IMR-90 (cell line): ENCODE measurements around the gene SPI1. TPM values are rescaled to one million over a fixed set of nuclear protein-coding genes. Genes with fewer than 3 reads are reported as not detected.

Source experiments
- ATAC-seq: fragments of 200-7000 bp; cut with Tn5 transposase; 2 replicates; pipeline ENCODE4 v1.9.1; 2020; ENCODE audit warnings: low read depth, mild to moderate bottlenecking, moderate library complexity
- BruUV-seq: library from RNA; stranded (reverse); fragments of 400-500 nt; replicated peaks from 2 replicates; lab custom pipeline; 2021; lab: Mats Ljungman, UMichigan
- CTCF ChIA-PET: fragments of 300-600 bp; formaldehyde crosslinking; extraction: SDS; loops from one replicate; lab custom pipeline; 2021; ENCODE audit warnings: antibody characterized with exemption; lab: Yijun Ruan, JAX
- POLR2A ChIA-PET: fragments of 300-600 bp; sonication (Branson Sonifier 250); formaldehyde crosslinking; loops from one replicate; lab custom pipeline; 2022; ENCODE audit warnings: antibody characterized with exemption; ENCODE audit not compliant: unreplicated experiment; lab: Charles Lee
- DNase-seq: peaks from one replicate; pipeline ENCODE4 v3.0.0; 2013
- H2AFZ ChIP-seq: replicated peaks from 2 replicates; pipeline ENCODE3; 2013; ENCODE audit warnings: low read length, mild to moderate bottlenecking; ENCODE audit not compliant: poor library complexity
- H2AK5ac ChIP-seq: 2 replicates; pipeline ENCODE4 v1.6.1; 2013; ENCODE audit warnings: low read depth, low read length, inconsistent platforms
- H2AK9ac ChIP-seq: replicated peaks from 2 replicates; pipeline ENCODE3; 2013; ENCODE audit warnings: mild to moderate bottlenecking, low read depth, low read length, moderate library complexity; ENCODE audit not compliant: poor library complexity
- H2BK120ac ChIP-seq: 2 replicates; pipeline ENCODE4 v1.6.1; 2013; ENCODE audit warnings: low read depth, low read length, inconsistent platforms
- H2BK15ac ChIP-seq: 3 replicates; pipeline ENCODE4 v1.6.1; 2013; ENCODE audit warnings: low read depth, low read length, inconsistent platforms
- H2BK20ac ChIP-seq: 2 replicates; pipeline ENCODE4 v1.6.1; 2013; ENCODE audit warnings: low read depth, mild to moderate bottlenecking, inconsistent platforms, low read length, moderate library complexity
- H2BK5ac ChIP-seq: 2 replicates; pipeline ENCODE4 v1.6.1; 2013; ENCODE audit warnings: mild to moderate bottlenecking, low read depth, low read length, inconsistent platforms; ENCODE audit not compliant: poor library complexity, severe bottlenecking
- H3K14ac ChIP-seq: replicated peaks from 2 replicates; pipeline ENCODE4 v1.6.1; 2013; ENCODE audit warnings: low read depth, low read length, inconsistent platforms
- H3K18ac ChIP-seq: 2 replicates; pipeline ENCODE4 v1.6.1; 2013; ENCODE audit warnings: low read depth, low read length, control low read depth
- H3K23ac ChIP-seq: 2 replicates; pipeline ENCODE4 v1.6.1; 2013; ENCODE audit warnings: low read depth, low read length, inconsistent platforms
- H3K27ac ChIP-seq: 2 replicates; pipeline ENCODE4 v1.5.1; 2013; ENCODE audit warnings: mild to moderate bottlenecking, control low read depth, low read length; ENCODE audit not compliant: insufficient read depth
- H3K27me3 ChIP-seq: 2 replicates; pipeline ENCODE4 v1.6.1; 2013; ENCODE audit warnings: low read length; ENCODE audit not compliant: control insufficient read depth, insufficient read depth
- H3K36me3 ChIP-seq: 2 replicates; pipeline ENCODE4 v1.6.1; 2013; ENCODE audit warnings: low read length, mixed read lengths; ENCODE audit not compliant: control insufficient read depth, insufficient read depth
- H3K4ac ChIP-seq: 2 replicates; pipeline ENCODE4 v1.6.1; 2013; ENCODE audit warnings: low read depth, low read length, inconsistent platforms
- H3K4me1 ChIP-seq: 2 replicates; pipeline ENCODE4 v1.6.1; 2013; ENCODE audit warnings: low read length, mixed read lengths; ENCODE audit not compliant: control insufficient read depth, insufficient read depth
- H3K4me2 ChIP-seq: 2 replicates; pipeline ENCODE4 v1.6.1; 2013; ENCODE audit warnings: low read depth, mild to moderate bottlenecking, control low read depth, low read length, moderate library complexity
- H3K4me3 ChIP-seq: 2 replicates; pipeline ENCODE4 v1.5.1; 2013; ENCODE audit warnings: low read depth, mild to moderate bottlenecking, control low read depth, low read length, moderate library complexity; ENCODE audit not compliant: insufficient read depth
- H3K56ac ChIP-seq: 2 replicates; pipeline ENCODE4 v1.6.1; 2013; ENCODE audit warnings: low read length, inconsistent platforms; ENCODE audit not compliant: insufficient read depth; ENCODE audit errors: extremely low read depth
- H3K79me1 ChIP-seq, 2 experiments: 2 replicates each; pipeline ENCODE4 v1.6.1; 2013; ENCODE audit warnings: low read length in 2 of 2, inconsistent platforms in 1 of 2, low read depth in 1 of 2
- H3K9ac ChIP-seq: 2 replicates; pipeline ENCODE4 v1.6.1; 2013; ENCODE audit warnings: low read depth, low read length, control low read depth
- H3K9me1 ChIP-seq: 2 replicates; pipeline ENCODE4 v1.6.1; 2013; ENCODE audit warnings: low read length, inconsistent platforms; ENCODE audit not compliant: insufficient read depth
- H3K9me3 ChIP-seq: 2 replicates; pipeline ENCODE4 v1.6.1; 2013; ENCODE audit warnings: low read length; ENCODE audit not compliant: control insufficient read depth, insufficient read depth
- H4K20me1 ChIP-seq: 2 replicates; pipeline ENCODE4 v1.6.1; 2013; ENCODE audit warnings: low read length, inconsistent platforms; ENCODE audit not compliant: insufficient read depth
- H4K5ac ChIP-seq: 2 replicates; pipeline ENCODE4 v1.6.1; 2013; ENCODE audit warnings: mild to moderate bottlenecking, low read depth, low read length, control low read depth
- H4K8ac ChIP-seq, 2 experiments: 2 replicates each; pipeline ENCODE4 v1.6.1; 2013; ENCODE audit warnings: low read depth in 2 of 2, low read length in 2 of 2, control low read depth in 1 of 2, inconsistent platforms in 1 of 2
- H4K91ac ChIP-seq: 2 replicates; pipeline ENCODE4 v1.6.1; 2013; ENCODE audit warnings: low read depth, low read length, inconsistent platforms; ENCODE audit not compliant: insufficient read depth
- BHLHE40 ChIP-seq: fragments of 150-350 bp; IDR thresholded peaks from 2 replicates; pipeline ENCODE4 v1.6.1; 2016; ENCODE audit warnings: mild to moderate bottlenecking, low read depth, low read length
- CEBPB ChIP-seq: IDR thresholded peaks from 2 replicates; pipeline ENCODE4 v1.6.1; 2012; ENCODE audit warnings: low read depth, low read length, improper control_type of control experiment
- CTCF ChIP-seq: conservative IDR thresholded peaks from 2 replicates; pipeline ENCODE4 v1.5.1; 2012; ENCODE audit warnings: mild to moderate bottlenecking, low read depth, low read length, improper control_type of control experiment
- MAZ ChIP-seq: IDR thresholded peaks from 2 replicates; pipeline ENCODE4 v1.6.1; 2012; ENCODE audit warnings: low read depth, mild to moderate bottlenecking, low read length, improper control_type of control experiment, moderate library complexity, borderline replicate concordance
- NFE2L2 ChIP-seq: fragments of 150-350 bp; IDR thresholded peaks from 2 replicates; pipeline ENCODE4 v1.6.1; 2016; ENCODE audit warnings: low read depth, mild to moderate bottlenecking, low read length
- POLR2A ChIP-seq: IDR thresholded peaks from 2 replicates; pipeline ENCODE4 v1.6.1; 2012; ENCODE audit warnings: mild to moderate bottlenecking, low read depth, low read length
- RAD21 ChIP-seq: IDR thresholded peaks from 2 replicates; pipeline ENCODE4 v1.6.1; 2012; ENCODE audit warnings: low read length, improper control_type of control experiment
- WGBS, 2 experiments: methylation state at CpG; one replicate each; pipeline versions ENCODE4 v1.1.5 to v1.1.7; 2013; ENCODE audit warnings: missing lambda C conversion rate in 2 of 2; ENCODE audit not compliant: insufficient read length in 1 of 2; ENCODE audit errors: extremely low coverage in 2 of 2; 5-methylcytosine and 5-hydroxymethylcytosine counted together
- dilution Hi-C: fragments of 300-500 bp; cut with HindIII; formaldehyde crosslinking; loops from one replicate; pipeline ENCODE4 v1.14.3; 2018; ENCODE audit warnings: low sequenced_read_pairs; ENCODE audit not compliant: unreplicated experiment
- in situ Hi-C: fragments of 300-500 bp; cut with MboI; formaldehyde crosslinking; loops from 3 replicates; pipeline ENCODE4 v1.14.3; 2019; ENCODE audit warnings: low sequenced_read_pairs, inconsistent platforms, mixed read lengths
- intact Hi-C: fragments of 100-400 bp; cut with micrococcal nuclease; formaldehyde crosslinking; loops from 2 replicates; pipeline ENCODE4 v1.10.0; 2022
- polyA plus RNA-seq, 3 experiments: library from polyadenylated mRNA; depleted of rRNA; stranded (reverse); fragments of >200 nt; gene quantifications; 2 replicates each; pipeline ENCODE4 v1.2.3, GENCODE V29; 2012; ENCODE audit warnings: low replicate concordance in 1 of 3
- total RNA-seq: library from RNA; depleted of rRNA; stranded (reverse); fragments of >200 nt; gene quantifications from 2 replicates; pipeline ENCODE4 v1.2.3, GENCODE V29; 2012

SPI1 gene
- total and polyA plus RNA-seq, 2 of the 4 experiments (the other 2 are of a cell fraction) = not detected

- intact Hi-C loops = no loop called here
Measured at GRCh38 chr11:47417712-47418111, 39.4 kb upstream of the SPI1 start.

More at GRCh38 chr11:47417712-47418111, 39.4 kb upstream of the SPI1 start:
- ChIA-PET CTCF (no interaction called here), POLR2A (no interaction called here)
- Histone ChIP-seq H2BK15ac (no peak overlapping the region; the same call in 2 of the 3 replicates), H2AK9ac (no peak overlapping the region), H3K27ac (peak overlapping the region; percentile 87), H4K5ac (0 out of 2 replicates have a peak overlapping the region, but pooled peaks have one; percentile 27), H3K56ac (no peak overlapping the region), H3K9me1 (peaks cover 6% of the 10 kb centered on the region; the same call in 1 of the 2 replicates), H2BK20ac (no peak overlapping the region; the same call in 1 of the 2 replicates), H3K4me2 (no peak overlapping the region), H3K27me3 (no peaks in the 10 kb centered on the region), H3K9ac (no peak overlapping the region; the same call in 1 of the 2 replicates), H3K18ac (no peak overlapping the region), H3K14ac (no peak overlapping the region), H3K4me1 (peaks cover 40% of the 10 kb centered on the region), H4K20me1 (peaks cover 7% of the 10 kb centered on the region; the same call in 1 of the 2 replicates), H2BK120ac (no peak overlapping the region), H2BK5ac (peak overlapping the region; percentile 14), H3K36me3 (peaks cover 72% of the 10 kb centered on the region), H3K79me1 (peaks cover 30 to 67% of the 10 kb centered on the region in 2 experiments; a peak in 3 of 4 replicates), H2AFZ (no peak overlapping the region), H4K8ac (peak overlapping the region; percentile 52 to 53; a peak in 2 of 4 replicates), H4K91ac (peak overlapping the region; percentile 6; the same call in 1 of the 2 replicates), H3K9me3 (no peaks in the 10 kb centered on the region), H2AK5ac (peak overlapping the region; percentile 20; the same call in 1 of the 2 replicates), H3K4me3 (no peak overlapping the region), H3K4ac (peak overlapping the region; percentile 41), H3K23ac (no peak overlapping the region)
- ATAC-seq (no peak), DNase-seq (no peak)
- dilution Hi-C loops (no loop called here), in situ Hi-C loops (no loop called here)
- TF ChIP-seq MAZ (no peak), NFE2L2 (no peak), CEBPB (no peak), CTCF (no peak), RAD21 (no peak), BHLHE40 (no peak), POLR2A (no peak)
- no TSS peak for BruUV-seq
- 90% methylated on average over 6 of the region's 6 CpGs; no CpG with 5 or more reads in 1 of the 2 experiments for WGBS, 2 experiments
